Upper lobe of left lung (tissue), 4 donors: ENCODE measurements around the gene MRPL17.

Experiments used
- CTCF ChIP-seq, 6 experiments: fragments of 450-650 bp in 4 of 6; fragments of 200-600 bp in 2 of 6; sonication (generic) in 2 of 6; IDR thresholded peaks; one replicate each; pipeline ENCODE4 v1.5.1; 2016 to 2019; ENCODE audit warnings: antibody characterized with exemption in 6 of 6
- EP300 ChIP-seq, 4 donors: sonication (generic); formaldehyde crosslinking; IDR thresholded peaks; one replicate each; pipeline ENCODE4 v1.5.1; 2017; ENCODE audit warnings: antibody characterized with exemption in 4 of 4, control low read depth in 2 of 4
- POLR2A ChIP-seq, 4 donors: fragments of 450-650 bp; IDR thresholded peaks; one replicate each; pipeline ENCODE4 v1.5.1; 2016 to 2017; ENCODE audit warnings: antibody characterized with exemption in 4 of 4, mild to moderate bottlenecking in 2 of 4
- POLR2AphosphoS5 ChIP-seq, 2 donors: sonication (generic); formaldehyde crosslinking; IDR thresholded peaks; one replicate each; pipeline ENCODE4 v1.5.1; 2017; ENCODE audit warnings: antibody characterized with exemption in 2 of 2

DNA sequence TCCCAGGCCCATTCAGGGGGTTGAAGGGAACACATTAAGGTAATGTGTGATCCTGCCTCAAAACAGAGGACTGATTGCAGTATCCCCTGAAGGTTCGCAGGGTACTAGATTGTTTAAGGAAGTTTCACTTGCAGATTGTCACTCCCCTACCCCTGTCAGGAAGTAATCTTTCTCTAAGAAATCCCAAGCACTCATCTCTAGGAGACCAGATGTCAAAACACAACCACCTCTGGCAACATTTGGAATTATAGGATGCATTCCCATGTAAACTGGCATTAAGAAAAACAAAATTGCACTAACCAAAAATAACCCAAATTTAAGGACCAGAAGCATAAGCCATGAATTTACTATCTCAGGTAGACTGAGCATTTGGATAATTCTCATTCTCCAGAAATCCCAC, 1.6 kb downstream of the MRPL17 start:
- TF ChIP-seq CTCF (IDR thresholded peaks at IDR 0.05) (no peak), POLR2A (IDR thresholded peaks at IDR 0.05) (no peak), POLR2AphosphoS5 (IDR thresholded peaks at IDR 0.05) (no peak), EP300 (IDR thresholded peaks at IDR 0.05) (no peak)
